Smooth muscle cell (in vitro differentiated cells): ENCODE measurements around the gene TEAD3. TPM values are rescaled to one million over a fixed set of nuclear protein-coding genes. Genes with fewer than 3 reads are reported as not detected.

Experiments used
- DNase-seq: peaks from one replicate; lab custom pipeline; 2025; ENCODE audit not compliant: unreplicated experiment; lab: John Stamatoyannopoulos, UW
- H2AFZ ChIP-seq: fragments of 200-600 bp; sonication (generic); 2 replicates; pipeline ENCODE4 v1.6.0; 2016; ENCODE audit warnings: antibody characterized with exemption, low read depth, mild to moderate bottlenecking
- H3F3A ChIP-seq: fragments of 200-600 bp; sonication (generic); 2 replicates; pipeline ENCODE4 v1.6.0; 2017; ENCODE audit warnings: antibody characterized with exemption, low read depth
- H3K27ac ChIP-seq: fragments of 200-600 bp; sonication (generic); 2 replicates; pipeline ENCODE4 v1.5.1; 2016; ENCODE audit warnings: low read depth, mild to moderate bottlenecking
- H3K27me3 ChIP-seq: fragments of 200-600 bp; sonication (generic); 2 replicates; pipeline ENCODE4 v1.6.1; 2016; ENCODE audit warnings: low read depth, mild to moderate bottlenecking
- H3K36me3 ChIP-seq: fragments of 200-600 bp; sonication (generic); 2 replicates; pipeline ENCODE4 v1.5.1; 2016; ENCODE audit warnings: low read depth
- H3K4me1 ChIP-seq: fragments of 200-600 bp; sonication (generic); 2 replicates; pipeline ENCODE4 v1.5.1; 2016; ENCODE audit warnings: low read depth
- H3K4me2 ChIP-seq: fragments of 200-600 bp; sonication (generic); 2 replicates; pipeline ENCODE4 v1.6.0; 2016; ENCODE audit warnings: mild to moderate bottlenecking
- H3K4me3 ChIP-seq: fragments of 200-600 bp; sonication (generic); 2 replicates; pipeline ENCODE4 v1.5.1; 2016; ENCODE audit warnings: mild to moderate bottlenecking
- H3K79me2 ChIP-seq: fragments of 200-600 bp; sonication (generic); 2 replicates; pipeline ENCODE4 v1.6.0; 2016; ENCODE audit warnings: low read depth, mild to moderate bottlenecking
- H3K9ac ChIP-seq: fragments of 200-600 bp; sonication (generic); 2 replicates; pipeline ENCODE4 v1.6.0; 2016; ENCODE audit warnings: low read depth
- H3K9me3 ChIP-seq: fragments of 200-600 bp; sonication (generic); replicated peaks from 2 replicates; pipeline ENCODE4 v1.5.1; 2016; ENCODE audit warnings: low read depth
- H4K20me1 ChIP-seq: fragments of 200-600 bp; sonication (generic); 2 replicates; pipeline ENCODE4 v1.6.0; 2016; ENCODE audit warnings: low read depth
- CTCF ChIP-seq: fragments of 200-600 bp; sonication (generic); IDR thresholded peaks from 2 replicates; pipeline ENCODE4 v1.5.1; 2017; ENCODE audit warnings: borderline replicate concordance, mild to moderate bottlenecking, antibody characterized with exemption; ENCODE audit not compliant: insufficient read depth, poor library complexity, severe bottlenecking
- WGBS: methylation state at CpG from one replicate; pipeline ENCODE4 v1.1.7; 2016; ENCODE audit warnings: low lambda C conversion rate; 5-methylcytosine and 5-hydroxymethylcytosine counted together
- polyA plus RNA-seq: library from polyadenylated mRNA; unstranded; fragments of >200 nt; fragmentation: Nextera tagmentation; extraction: Ambion mirVana; gene quantifications from 2 replicates; pipeline ENCODE4 v1.2.1, GENCODE V29; 2016
- total RNA-seq: library from RNA; depleted of rRNA; stranded (reverse); fragments of >200 nt; gene quantifications from 2 replicates; pipeline ENCODE4 v1.2.3, GENCODE V29; 2014

TEAD3 gene
- total and polyA plus RNA-seq, 2 experiments from 2014 or later = 29.1 to 40.6 TPM

GRCh38 chr6:35487658-35488516 is 9.0 kb downstream of the TEAD3 start:
- no peak for DNase-seq
- Histone ChIP-seq H3K4me2 (peak overlapping the region; percentile 24), H3K9ac (peak overlapping the region; percentile 22), H4K20me1 (peaks cover 81% of the 10 kb centered on the region), H3F3A (peaks cover 11% of the 10 kb centered on the region), H2AFZ (no peak overlapping the region), H3K4me3 (no peak overlapping the region), H3K36me3 (no peaks in the 10 kb centered on the region), H3K27me3 (no peaks in the 10 kb centered on the region), H3K27ac (peak overlapping the region; percentile 94), H3K9me3 (no peaks in the 10 kb centered on the region), H3K79me2 (peaks cover 76% of the 10 kb centered on the region), H3K4me1 (peaks cover 77% of the 10 kb centered on the region)
- 57% methylated on average over 3 of the region's 9 CpGs for WGBS
- TF ChIP-seq CTCF = no peak

GRCh38 chr6:35486005-35486925 is 10.6 kb downstream of the TEAD3 start:
- no peak overlapping the region for H2AFZ ChIP-seq
- H3K27ac ChIP-seq = peak overlapping the region; percentile 94
- peak overlapping the region; percentile 80 for H3K4me2 ChIP-seq
- H3K27me3 ChIP-seq = no peaks in the 10 kb centered on the region
- H3K4me1 ChIP-seq = peaks cover 60% of the 10 kb centered on the region
- no peaks in the 10 kb centered on the region for H3K36me3 ChIP-seq
- DNase-seq = no peak
- H3F3A ChIP-seq = peaks cover 6% of the 10 kb centered on the region
- H3K9me3 ChIP-seq = no peaks in the 10 kb centered on the region
- H3K79me2 ChIP-seq = peaks cover 66% of the 10 kb centered on the region
- TF ChIP-seq CTCF = no peak
- peaks cover 81% of the 10 kb centered on the region for H4K20me1 ChIP-seq
- no peak overlapping the region for H3K4me3 ChIP-seq
- peak overlapping the region; percentile 68 for H3K9ac ChIP-seq
- 18% methylated on average over 60 of the region's 61 CpGs for WGBS

- Histone ChIP-seq H4K20me1 (peaks cover 79% of the 10 kb centered on the region), H3K27ac (peak overlapping the region; percentile 94), H3F3A (peaks cover 6% of the 10 kb centered on the region), H3K9ac (peak overlapping the region; percentile 68), H3K36me3 (no peaks in the 10 kb centered on the region), H3K79me2 (peaks cover 61% of the 10 kb centered on the region), H3K9me3 (no peaks in the 10 kb centered on the region), H3K4me1 (peaks cover 52% of the 10 kb centered on the region), H3K4me3 (no peak overlapping the region), H3K4me2 (peak overlapping the region; percentile 80), H2AFZ (no peak overlapping the region), H3K27me3 (no peaks in the 10 kb centered on the region)
- no peak for DNase-seq
- 30% methylated on average over 11 of the region's 11 CpGs for WGBS
- TF ChIP-seq CTCF = no peak
These were observed 11.4 kb downstream of the TEAD3 start for GRCh38 chr6:35485402-35485877.
